Cortex of kidney (tissue), 1 donor: ENCODE measurements around the gene NDUFA13.

Experiments
- DNase-seq: peaks from one replicate; lab custom pipeline; 2025; lab: John Stamatoyannopoulos, UW

NDUFA13 gene

GRCh38 chr19:19571071-19571786 lies 55.2 kb downstream of the NDUFA13 start:
- no peak for DNase-seq

- DNase-seq, result no peak
Measured at GRCh38 chr19:19575411-19575810, 59.4 kb downstream of the NDUFA13 start.
